GM12873 (cell line): Measurements from ENCODE around the gene DSC3.

ENCODE experiments used
- CTCF ChIP-seq: IDR thresholded peaks from 2 replicates; pipeline ENCODE4 v1.5.1; 2012; ENCODE audit warnings: low read depth, mild to moderate bottlenecking, moderate library complexity, low read length, control low read depth; ENCODE audit not compliant: insufficient read depth; ENCODE audit errors: missing control alignments

The DSC3 gene

GRCh38 chr18:31050635-31051034, 8.1 kb upstream of the DSC3 start:
- no peak for TF ChIP-seq CTCF

- no peak for TF ChIP-seq CTCF
These were observed 6.6 kb upstream of the DSC3 start for GRCh38 chr18:31049189-31049588.

- TF ChIP-seq CTCF, result no peak
These were observed 5.7 kb upstream of the DSC3 start for GRCh38 chr18:31048216-31048615.

GRCh38 chr18:31046916-31047315, 4.4 kb upstream of the DSC3 start:
- no peak for TF ChIP-seq CTCF

- no peak for TF ChIP-seq CTCF
These were observed 3.1 kb upstream of the DSC3 start for GRCh38 chr18:31045599-31045998.

- no peak for TF ChIP-seq CTCF
These were observed 2.4 kb upstream of the DSC3 start for GRCh38 chr18:31044926-31045325.

- TF ChIP-seq CTCF, result no peak
These were observed 1.2 kb upstream of the DSC3 start for GRCh38 chr18:31043709-31044108.

- TF ChIP-seq CTCF, result no peak
These were observed 497 bp downstream of the DSC3 start for GRCh38 chr18:31042084-31042405.
